Measurements from ENCODE around the gene OXER1. TPM values are rescaled to one million over a fixed set of nuclear protein-coding genes. Genes with fewer than 3 reads are reported as not detected.

The OXER1 gene
- total RNA-seq, 2 experiments from 2014 or later, result not detected

GRCh38 chr2:42765686-42766085 lies 1.8 kb upstream of the OXER1 start:
- Histone ChIP-seq H3K9me3 (ENCODE audit: low read length) (no peaks in the 10 kb centered on the region), H2AFZ (ENCODE audit: low read length) (no peak overlapping the region), H3K4me2 (ENCODE audit: low read length) (no peak overlapping the region), H3K36me3 (ENCODE audit: insufficient read depth, low read length) (no peaks in the 10 kb centered on the region), H3K79me2 (ENCODE audit: insufficient read depth, low read depth, low read length) (no peaks in the 10 kb centered on the region), H3K27ac (ENCODE audit: low read depth, low read length, poor library complexity, severe bottlenecking) (no peak overlapping the region), H3K9me2 (ENCODE audit: insufficient read depth, low read length) (no peaks in the 10 kb centered on the region), H3K4me3 (ENCODE audit: low read depth, low read length, poor library complexity, severe bottlenecking) (no peak overlapping the region), H3K4me1 (ENCODE audit: insufficient read depth, low read length, poor library complexity, severe bottlenecking) (no peaks in the 10 kb centered on the region), H4K20me1 (ENCODE audit: insufficient read depth, low read length) (no peaks in the 10 kb centered on the region)
- no peak for TF ChIP-seq EZH2phosphoT487 (IDR thresholded peaks at IDR 0.05; ENCODE audit: borderline replicate concordance, low read depth, low read length)
- no peak for TF ChIP-seq CTCF (conservative IDR thresholded peaks at IDR 0.05; ENCODE audit: low read length)
- intact Hi-C loops (cut with micrococcal nuclease; ENCODE audit: unreplicated experiment), result no loop called here
- CTCF ChIA-PET (ENCODE audit: unreplicated experiment), result no interaction called here
- POLR2A ChIA-PET, result interaction anchor here (0.6 kb wide), 1 partner anchor 325 kb away, joined by 3 read pairs; no protein-coding TSS in a partner anchor
- no peak for DNase-seq (ENCODE audit: low spot score)
- no TSS peak for BruUV-seq (replicated peaks)

GRCh38 chr2:42764901-42765300 lies 966 bp upstream of the OXER1 start:
- intact Hi-C loops (cut with micrococcal nuclease; ENCODE audit: unreplicated experiment), result no loop called here
- no peak overlapping the region for H3K4me2 ChIP-seq (ENCODE audit: low read length)
- ChIA-PET POLR2A (interaction anchor here (0.6 kb wide), 1 partner anchor 25 kb away, joined by 3 read pairs; no protein-coding TSS in a partner anchor), CTCF (ENCODE audit: unreplicated experiment) (no interaction called here)
- H3K27ac ChIP-seq (ENCODE audit: low read depth, low read length, poor library complexity, severe bottlenecking), result no peak overlapping the region
- no TSS peak for BruUV-seq (replicated peaks)
- H3K79me2 ChIP-seq (ENCODE audit: insufficient read depth, low read depth, low read length), result no peaks in the 10 kb centered on the region
- H4K20me1 ChIP-seq (ENCODE audit: insufficient read depth, low read length), result no peaks in the 10 kb centered on the region
- no peak for TF ChIP-seq EZH2phosphoT487 (IDR thresholded peaks at IDR 0.05; ENCODE audit: borderline replicate concordance, low read depth, low read length)
- no peak for TF ChIP-seq CTCF (conservative IDR thresholded peaks at IDR 0.05; ENCODE audit: low read length)
- no peak for DNase-seq (ENCODE audit: low spot score)
- no peak overlapping the region for H2AFZ ChIP-seq (ENCODE audit: low read length)
- no peak overlapping the region for H3K4me3 ChIP-seq (ENCODE audit: low read depth, low read length, poor library complexity, severe bottlenecking)
- no peaks in the 10 kb centered on the region for H3K4me1 ChIP-seq (ENCODE audit: insufficient read depth, low read length, poor library complexity, severe bottlenecking)
- H3K9me3 ChIP-seq (ENCODE audit: low read length), result no peaks in the 10 kb centered on the region
- no peaks in the 10 kb centered on the region for H3K9me2 ChIP-seq (ENCODE audit: insufficient read depth, low read length)
- H3K36me3 ChIP-seq (ENCODE audit: insufficient read depth, low read length), result no peaks in the 10 kb centered on the region

DNA sequence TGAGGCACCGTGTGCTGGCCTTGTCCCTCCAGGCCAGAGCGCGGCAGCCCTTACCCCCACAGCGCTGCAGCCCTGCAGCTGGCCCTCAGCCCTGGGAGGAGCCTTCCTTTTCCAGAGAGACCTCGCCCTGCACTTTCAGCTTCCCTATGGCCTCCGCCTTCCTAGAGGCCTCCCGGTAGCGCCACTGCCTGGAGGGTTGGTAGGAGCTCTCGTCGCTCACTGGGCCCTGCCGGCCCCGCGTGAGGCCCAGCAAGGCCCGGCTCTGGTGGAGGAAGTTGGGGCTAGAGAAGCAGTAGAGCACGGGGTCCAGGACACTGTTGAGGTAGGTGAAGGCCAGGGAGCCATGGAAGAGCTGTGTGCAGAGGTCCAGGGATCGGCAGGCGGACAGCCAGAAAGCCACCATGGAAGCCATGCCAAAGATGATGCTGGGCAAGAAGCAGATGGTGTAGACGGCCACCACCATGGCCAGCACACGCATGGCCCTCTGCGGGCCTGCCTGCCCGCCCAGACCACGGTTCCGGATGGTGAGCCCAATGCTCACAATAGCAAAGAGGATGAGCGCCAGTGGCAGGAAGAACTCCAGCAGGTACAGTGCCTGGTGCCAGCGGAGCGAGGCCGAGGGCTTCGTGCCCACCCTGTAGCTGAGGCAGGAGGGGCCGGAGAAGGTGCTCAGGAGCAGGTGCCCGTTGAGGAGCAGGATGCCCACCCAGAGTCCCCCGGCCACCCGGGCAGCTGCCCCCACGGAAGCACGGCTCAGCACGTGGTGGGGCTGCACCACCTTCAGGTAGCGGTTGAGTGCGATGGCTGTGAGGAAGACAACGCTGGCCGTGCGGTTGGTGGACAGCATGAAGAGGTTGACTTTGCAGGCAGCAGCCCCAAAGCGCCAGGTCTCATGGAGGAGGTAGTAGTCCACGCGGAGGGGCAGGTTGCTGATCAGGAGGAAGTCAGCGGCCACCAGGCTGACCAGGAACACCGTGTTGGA lies 821 bp downstream of the OXER1 start:
- ChIA-PET POLR2A (no interaction called here), CTCF (ENCODE audit: unreplicated experiment) (no interaction called here)
- no peaks in the 10 kb centered on the region for H3K79me2 ChIP-seq (ENCODE audit: insufficient read depth, low read depth, low read length)
- no peaks in the 10 kb centered on the region for H3K4me1 ChIP-seq (ENCODE audit: insufficient read depth, low read length, poor library complexity, severe bottlenecking)
- BruUV-seq (replicated peaks), result no TSS peak
- peaks cover 9% of the 10 kb centered on the region; the same call in 1 of the 2 replicates for H3K36me3 ChIP-seq (ENCODE audit: insufficient read depth, low read length)
- H3K27ac ChIP-seq (ENCODE audit: low read depth, low read length, poor library complexity, severe bottlenecking), result no peak overlapping the region
- no peak overlapping the region for H3K4me2 ChIP-seq (ENCODE audit: low read length)
- TF ChIP-seq CTCF (conservative IDR thresholded peaks at IDR 0.05; ENCODE audit: low read length), result no peak
- TF ChIP-seq EZH2phosphoT487 (IDR thresholded peaks at IDR 0.05; ENCODE audit: borderline replicate concordance, low read depth, low read length), result no peak
- no peak overlapping the region for H2AFZ ChIP-seq (ENCODE audit: low read length)
- H4K20me1 ChIP-seq (ENCODE audit: insufficient read depth, low read length), result no peaks in the 10 kb centered on the region
- no peak overlapping the region for H3K4me3 ChIP-seq (ENCODE audit: low read depth, low read length, poor library complexity, severe bottlenecking)
- intact Hi-C loops (cut with micrococcal nuclease; ENCODE audit: unreplicated experiment), result no loop called here
- no peak for DNase-seq (ENCODE audit: low spot score)
- no peaks in the 10 kb centered on the region for H3K9me2 ChIP-seq (ENCODE audit: insufficient read depth, low read length)
- H3K9me3 ChIP-seq (ENCODE audit: low read length), result no peaks in the 10 kb centered on the region

All from OCI-LY7 (cell line).